Measurements from ENCODE around the gene CRKL. TPM values are rescaled to one million over a fixed set of nuclear protein-coding genes. Genes with fewer than 3 reads are reported as not detected.

The CRKL gene
- total and polyA plus RNA-seq, 2 experiments from 2014 or later = 42.4 to 80.9 TPM

DNA sequence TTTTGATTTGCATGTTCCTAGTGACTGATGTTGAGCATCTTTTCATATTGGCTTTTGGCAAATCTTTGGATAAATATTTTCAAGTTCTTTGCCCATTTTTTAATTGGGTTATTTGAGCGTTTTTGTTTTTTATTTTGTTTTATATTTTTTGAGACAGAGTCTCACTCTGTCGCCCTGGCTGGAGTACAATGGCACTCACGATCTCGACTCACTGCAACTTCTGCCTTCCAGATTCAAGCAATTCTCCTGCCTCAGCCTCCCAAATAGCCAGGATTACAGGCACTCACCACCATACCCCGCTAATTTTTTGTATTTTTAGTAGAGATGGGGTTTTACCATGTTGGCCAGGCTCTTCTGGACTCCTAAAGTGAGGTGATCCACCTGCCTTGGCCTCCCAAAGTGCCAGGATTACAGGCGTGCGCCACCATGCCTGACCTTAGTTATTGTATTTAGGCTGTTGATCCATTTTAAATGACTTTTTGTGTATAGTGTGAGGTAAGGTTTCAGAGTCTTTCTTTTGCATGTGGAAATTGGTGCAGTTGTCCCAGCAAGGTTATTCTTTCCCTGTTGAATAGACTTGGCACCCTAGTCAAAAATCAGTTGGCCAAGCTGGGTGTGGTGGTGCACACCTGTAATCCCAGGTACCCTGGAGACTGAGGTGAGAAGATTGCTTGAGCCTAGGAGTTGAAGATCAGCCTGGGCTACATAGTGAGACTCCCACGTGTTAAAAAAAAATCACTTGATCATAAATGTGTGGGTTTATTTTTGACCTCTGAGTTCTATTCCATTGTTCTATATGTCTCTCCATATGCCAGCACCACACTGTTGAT, 26.1 kb downstream of the CRKL start:
- Histone ChIP-seq H3K27ac (no peak overlapping the region), H3K4me3 (no peak overlapping the region), H3K4me1 (ENCODE audit: low read depth) (peaks cover 8% of the 10 kb centered on the region), H3K27me3 (no peaks in the 10 kb centered on the region), H3K36me3 (no peaks in the 10 kb centered on the region), H3K9me3 (ENCODE audit: low read depth) (no peaks in the 10 kb centered on the region)
- no peak for DNase-seq (ENCODE audit: low read depth in 1 of 2, low spot score in 1 of 2)
- no peak for TF ChIP-seq CTCF (IDR thresholded peaks at IDR 0.05; ENCODE audit: low read depth, low read length)

- H3K9me3 ChIP-seq (ENCODE audit: low read depth) = no peaks in the 10 kb centered on the region
- no peaks in the 10 kb centered on the region for H3K36me3 ChIP-seq
- no peak for DNase-seq (ENCODE audit: low read depth in 1 of 2, low spot score in 1 of 2)
- no peaks in the 10 kb centered on the region for H3K27me3 ChIP-seq
- H3K27ac ChIP-seq = no peak overlapping the region
- TF ChIP-seq CTCF (IDR thresholded peaks at IDR 0.05; ENCODE audit: low read depth, low read length) = no peak
- no peak overlapping the region for H3K4me3 ChIP-seq
- peaks cover 8% of the 10 kb centered on the region for H3K4me1 ChIP-seq (ENCODE audit: low read depth)
Measured at GRCh38 chr22:20944042-20944441, 26.8 kb downstream of the CRKL start.

- no peak for TF ChIP-seq CTCF (IDR thresholded peaks at IDR 0.05; ENCODE audit: low read depth, low read length)
- Histone ChIP-seq H3K4me1 (ENCODE audit: low read depth) (peaks cover 8% of the 10 kb centered on the region), H3K9me3 (ENCODE audit: low read depth) (no peaks in the 10 kb centered on the region), H3K27ac (peak overlapping the region; percentile 66), H3K4me3 (no peak overlapping the region), H3K27me3 (no peaks in the 10 kb centered on the region), H3K36me3 (peaks cover 7% of the 10 kb centered on the region)
- no peak for DNase-seq (ENCODE audit: low read depth in 1 of 2, low spot score in 1 of 2)
Measured at GRCh38 chr22:20945578-20945934, 28.3 kb downstream of the CRKL start.

GRCh38 chr22:20946080-20946986, 29.1 kb downstream of the CRKL start:
- Histone ChIP-seq H3K27me3 (no peaks in the 10 kb centered on the region), H3K9me3 (ENCODE audit: low read depth) (no peaks in the 10 kb centered on the region), H3K4me3 (no peak overlapping the region), H3K4me1 (ENCODE audit: low read depth) (peaks cover 8% of the 10 kb centered on the region), H3K36me3 (peaks cover 15% of the 10 kb centered on the region), H3K27ac (peak overlapping the region; percentile 66)
- DNase-seq (ENCODE audit: low read depth in 1 of 2, low spot score in 1 of 2) = peak in 1 of 2 donors; percentile 27
- no peak for TF ChIP-seq CTCF (IDR thresholded peaks at IDR 0.05; ENCODE audit: low read depth, low read length)

DNA sequence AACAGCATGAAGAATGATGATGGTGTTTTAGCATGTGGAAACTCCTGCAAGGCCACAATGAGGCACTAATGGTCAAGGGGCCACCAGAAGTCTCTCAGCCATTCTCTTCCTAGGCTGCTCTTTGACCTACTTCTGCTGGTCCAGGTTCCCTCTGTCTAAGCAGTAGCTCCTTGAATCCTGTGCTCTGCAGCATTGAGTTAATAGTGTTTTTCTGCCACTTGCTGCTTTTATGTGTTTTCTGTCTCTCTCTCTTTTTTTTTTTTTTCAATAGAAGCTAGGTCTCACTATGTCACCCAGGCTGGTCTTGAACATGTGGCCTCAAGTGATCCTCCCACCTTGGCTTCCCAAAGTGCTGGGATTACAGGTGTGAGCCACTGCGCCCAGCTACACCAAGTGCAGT, 29.8 kb downstream of the CRKL start:
- no peak for DNase-seq (ENCODE audit: low read depth in 1 of 2, low spot score in 1 of 2)
- no peaks in the 10 kb centered on the region for H3K9me3 ChIP-seq (ENCODE audit: low read depth)
- no peak overlapping the region for H3K27ac ChIP-seq
- no peak overlapping the region for H3K4me3 ChIP-seq
- H3K36me3 ChIP-seq = peaks cover 16% of the 10 kb centered on the region
- peaks cover 12% of the 10 kb centered on the region for H3K4me1 ChIP-seq (ENCODE audit: low read depth)
- H3K27me3 ChIP-seq = no peaks in the 10 kb centered on the region
- TF ChIP-seq CTCF (IDR thresholded peaks at IDR 0.05; ENCODE audit: low read depth, low read length) = no peak

All from cardiac muscle cell (in vitro differentiated cells and primary cell).